Epidermal melanocyte (primary cell): ENCODE measurements around the gene HOXB8.

Source experiments
- DNase-seq: peaks from one replicate; pipeline ENCODE4 v3.0.0; 2011; ENCODE audit warnings: low spot score; ENCODE audit not compliant: insufficient read length

HOXB8 gene

DNA sequence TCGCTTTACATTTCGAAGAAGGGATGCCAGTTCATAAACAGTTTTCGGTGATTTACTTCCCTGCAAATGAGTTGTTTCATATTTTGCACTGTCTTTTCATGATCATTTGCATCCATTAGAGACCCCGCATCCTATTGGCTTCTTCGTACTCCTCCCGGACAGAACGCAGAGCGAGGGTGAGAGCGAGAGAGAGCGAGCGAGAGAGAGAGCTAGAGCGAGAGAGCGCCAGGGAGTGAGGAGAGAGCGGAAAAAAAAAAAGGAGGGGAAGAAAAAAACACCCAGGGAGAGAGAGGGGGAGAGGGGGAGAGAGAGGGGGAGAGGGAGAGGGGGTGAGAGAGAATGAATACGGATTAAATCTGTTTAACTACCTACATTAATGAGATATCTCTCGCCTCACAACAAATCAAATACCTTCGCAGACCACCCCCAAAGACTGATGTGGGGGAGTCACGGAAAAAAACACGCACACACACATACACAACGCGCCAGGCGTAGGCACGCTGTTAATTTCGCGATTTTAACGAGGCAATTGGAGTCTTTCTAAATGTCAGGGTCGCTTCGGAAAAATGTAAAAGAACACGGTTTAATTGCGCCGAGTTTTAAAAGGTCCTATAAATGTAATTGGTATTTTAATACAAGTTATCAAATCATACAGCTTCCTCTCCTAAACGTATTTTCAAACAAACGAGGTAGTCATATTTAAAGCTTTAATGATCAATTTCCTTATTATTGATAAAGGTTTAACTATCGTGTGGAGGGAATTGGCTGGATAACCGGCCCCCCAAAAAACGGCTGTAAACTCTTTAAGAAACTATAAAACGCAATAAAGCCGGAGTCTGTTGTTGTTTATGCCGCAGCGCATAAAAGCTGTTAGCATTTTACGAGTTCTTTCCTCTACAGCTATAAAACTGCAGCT lies at the start of gene HOXB8:
TSS of gene HOXB8 (minus strand) at position 246 of the 916 bp plus-strand sequence. CDS start 588 bp downstream, outside the sequence.
- DNase-seq: no peak

DNA sequence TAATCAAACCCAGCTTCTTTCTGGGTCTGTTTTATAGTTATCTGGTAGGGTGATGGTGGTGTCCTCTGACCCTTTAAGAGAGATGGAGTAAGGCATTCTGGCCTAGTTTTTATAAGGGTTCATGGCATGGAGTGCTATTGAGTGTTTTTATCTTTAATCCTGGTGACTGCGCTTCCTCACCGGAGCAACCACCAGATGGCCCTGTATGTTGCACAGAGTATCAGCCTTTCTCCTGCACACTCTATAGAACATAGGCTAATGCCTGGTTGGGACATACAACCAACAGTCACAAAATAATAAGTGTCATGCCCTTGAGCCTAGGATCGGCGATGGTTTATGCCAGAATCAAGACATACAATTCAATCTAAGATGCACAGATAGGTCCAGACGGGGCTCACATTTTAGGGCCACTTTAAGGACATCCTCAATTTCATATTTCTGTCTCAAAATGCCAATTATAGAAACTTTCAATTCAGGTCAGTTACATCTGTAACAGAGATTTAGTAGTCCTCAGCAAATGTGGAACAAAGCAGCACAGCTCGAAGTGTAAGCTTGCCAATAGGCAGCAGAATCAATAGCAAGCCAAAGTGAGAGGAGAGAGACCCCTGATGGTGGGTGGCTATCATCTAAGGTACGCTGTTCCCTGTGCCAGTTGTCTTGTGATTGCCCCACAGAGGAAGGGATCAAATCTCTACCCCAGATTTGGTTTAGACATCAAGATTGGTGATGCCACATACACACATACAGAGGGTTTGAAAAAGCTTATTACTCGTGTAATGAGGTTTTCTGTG lies 48.2 kb upstream of the HOXB8 start:
- DNase-seq: no peak

DNA sequence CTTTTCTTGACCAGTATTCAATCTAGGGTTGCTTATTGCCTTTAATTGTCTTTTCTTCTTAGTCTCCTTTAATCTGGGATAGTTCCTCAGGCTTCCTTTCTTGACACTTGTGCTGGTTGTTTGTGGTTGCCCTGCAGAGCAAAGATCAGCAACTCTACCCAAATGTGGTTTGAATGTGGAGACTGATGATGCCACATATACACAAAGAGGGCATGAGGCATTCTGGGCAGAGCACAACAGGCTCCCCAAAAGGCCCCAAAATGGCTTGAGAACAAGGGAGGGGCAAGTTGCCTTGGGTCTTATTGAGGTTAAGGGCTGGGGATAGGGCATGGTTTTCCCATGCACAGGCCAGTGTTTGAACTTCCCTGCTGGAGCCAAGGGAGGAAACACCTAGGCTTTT lies 40.8 kb upstream of the HOXB8 start:
- DNase-seq: no peak

DNA sequence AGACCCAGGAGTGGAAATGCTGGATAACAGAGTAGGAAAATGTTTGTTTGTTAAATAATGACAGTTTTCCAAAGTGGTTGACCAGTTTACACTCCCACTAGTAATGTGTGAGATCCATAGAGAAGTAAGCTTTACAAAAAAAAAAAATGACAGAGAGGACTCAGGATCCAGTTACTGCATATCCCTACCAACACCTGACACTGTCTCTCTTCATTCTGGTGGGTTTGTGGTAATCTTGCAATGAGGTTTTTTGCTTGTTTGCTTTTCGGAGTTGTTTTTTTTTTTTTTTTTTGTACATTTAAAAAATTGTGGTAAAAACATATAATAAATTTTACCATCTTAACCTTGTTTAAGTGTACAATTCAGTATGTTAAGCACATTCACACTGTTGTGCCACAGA lies 34.6 kb upstream of the HOXB8 start:
- no peak for DNase-seq

DNA sequence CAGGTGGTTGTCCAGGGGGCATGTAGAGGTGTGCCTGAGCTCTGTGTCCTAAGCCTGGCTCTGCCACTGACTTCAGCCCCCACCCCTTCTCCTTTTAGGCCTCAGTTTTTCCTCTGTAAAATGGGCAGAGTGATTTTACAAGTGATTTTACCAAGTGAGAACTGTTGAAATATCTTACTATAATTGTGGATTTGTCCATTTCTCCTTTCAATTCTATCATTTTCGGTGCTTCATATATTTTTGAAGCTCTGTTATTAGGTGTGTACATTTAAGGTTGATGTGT lies 32.8 kb upstream of the HOXB8 start:
- no peak for DNase-seq

DNA sequence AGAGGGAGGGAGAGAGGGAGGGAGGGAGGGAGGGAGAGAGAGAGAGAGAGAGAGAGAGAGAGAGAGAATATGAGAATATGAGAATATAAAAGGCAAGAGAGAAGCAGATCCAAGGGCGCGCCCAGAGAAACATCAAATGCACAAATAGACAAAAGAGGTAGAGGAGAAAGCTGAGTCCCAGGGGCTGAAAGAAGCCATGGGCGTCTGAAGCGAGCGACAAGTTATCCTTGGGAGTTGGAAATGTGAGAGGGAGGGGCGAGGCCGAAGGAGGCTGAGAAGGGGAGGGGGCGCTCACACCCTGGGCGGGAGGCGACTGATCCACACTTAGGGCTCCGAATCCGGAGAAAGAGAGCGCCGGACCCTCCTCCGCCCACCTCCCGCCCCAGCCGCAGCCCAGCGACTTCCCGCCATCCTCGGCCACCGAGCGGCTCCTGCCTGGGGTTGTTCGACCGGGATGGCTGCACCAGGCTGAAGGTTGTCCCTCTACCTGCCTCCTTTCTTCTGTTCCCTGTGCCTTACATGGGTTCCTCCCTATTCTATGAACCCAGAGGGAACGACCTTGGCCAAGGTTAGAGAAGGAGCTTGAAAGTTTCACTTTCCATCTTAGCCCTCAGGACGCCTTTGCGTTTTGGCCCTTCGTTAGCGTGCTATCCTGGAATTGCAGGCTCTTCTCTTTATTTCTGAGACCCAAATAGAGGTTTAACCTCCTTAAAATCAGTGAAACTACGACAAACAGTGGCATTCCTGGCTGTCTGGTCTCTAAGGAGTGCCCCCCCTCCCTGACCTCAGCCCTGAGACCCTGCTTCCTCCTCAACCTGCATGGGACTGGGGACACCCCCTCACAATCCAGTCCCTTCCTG lies 32.2 kb upstream of the HOXB8 start:
- peak; percentile 19 for DNase-seq

DNA sequence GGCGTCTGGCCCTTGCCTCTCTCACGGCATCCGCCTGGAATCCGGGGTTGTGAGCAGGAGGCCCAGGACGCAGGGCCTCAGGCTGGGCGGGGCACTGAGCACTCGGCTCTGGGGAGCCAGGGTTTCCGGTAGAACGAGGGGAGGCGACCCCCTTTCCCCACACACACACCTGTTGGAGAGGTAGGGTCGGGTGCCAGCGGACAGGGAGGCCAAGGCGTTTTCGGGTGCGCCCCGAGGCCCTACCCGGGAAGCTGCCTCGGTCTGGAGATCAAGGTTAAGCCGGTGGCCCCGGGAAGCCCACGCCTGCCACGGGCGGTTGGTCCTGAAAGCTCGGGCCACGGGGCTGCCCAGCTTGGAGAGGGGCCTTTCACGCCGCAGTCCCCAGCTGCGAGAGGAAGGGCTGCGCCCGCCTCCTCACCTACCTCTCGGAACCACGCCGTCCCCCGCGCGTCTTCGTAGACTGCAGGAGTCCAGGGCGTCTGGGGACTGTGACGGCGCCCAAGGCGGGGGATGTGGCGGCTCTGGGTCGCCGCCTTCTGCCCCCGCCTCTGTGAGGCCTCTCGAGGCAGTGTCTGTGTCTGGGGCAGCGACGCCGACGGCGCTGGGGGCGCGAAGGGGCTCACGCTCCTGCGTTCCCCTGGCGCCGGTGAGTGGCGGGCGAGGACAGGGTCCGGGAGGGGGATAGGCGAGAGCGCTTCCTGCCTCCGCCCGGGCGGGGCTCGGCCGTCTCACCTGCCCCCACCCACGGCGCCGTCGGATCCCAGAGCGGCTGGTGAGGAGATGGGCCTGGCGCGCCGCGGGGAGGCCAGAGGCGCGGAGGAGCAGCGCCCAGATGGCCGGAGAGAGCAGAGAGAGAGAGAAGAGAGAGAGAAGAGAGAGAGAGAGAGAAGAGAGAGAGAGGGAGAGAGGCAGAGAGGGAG lies 31.4 kb upstream of the HOXB8 start:
- DNase-seq: peak; percentile 13

DNA sequence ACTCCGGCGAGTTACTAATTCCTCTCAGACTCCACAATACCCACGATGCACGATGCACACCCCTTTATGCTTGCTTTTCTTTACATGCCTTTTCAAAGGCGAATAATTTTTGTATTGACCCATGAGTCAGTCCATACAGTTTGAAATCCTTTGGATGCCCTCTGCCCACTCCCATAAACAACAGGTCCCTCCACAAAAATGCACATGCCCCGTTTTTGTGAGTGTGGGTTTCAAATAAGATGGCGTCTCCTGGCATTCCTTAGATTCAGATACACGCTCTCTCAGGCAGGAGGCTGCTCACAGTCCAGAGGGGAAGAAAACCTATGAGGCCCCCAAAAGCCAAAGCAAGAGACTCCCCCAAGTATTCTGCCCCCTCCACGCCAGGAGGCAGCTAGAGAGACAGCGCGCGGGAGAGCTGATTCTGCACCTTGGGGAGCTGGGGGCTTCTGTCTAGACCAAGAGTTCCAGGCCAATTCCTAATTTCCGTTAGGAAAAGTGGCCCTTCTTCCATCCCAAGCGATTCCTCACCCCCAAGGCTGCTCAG lies 30.6 kb upstream of the HOXB8 start:
- DNase-seq: peak; percentile 14

DNA sequence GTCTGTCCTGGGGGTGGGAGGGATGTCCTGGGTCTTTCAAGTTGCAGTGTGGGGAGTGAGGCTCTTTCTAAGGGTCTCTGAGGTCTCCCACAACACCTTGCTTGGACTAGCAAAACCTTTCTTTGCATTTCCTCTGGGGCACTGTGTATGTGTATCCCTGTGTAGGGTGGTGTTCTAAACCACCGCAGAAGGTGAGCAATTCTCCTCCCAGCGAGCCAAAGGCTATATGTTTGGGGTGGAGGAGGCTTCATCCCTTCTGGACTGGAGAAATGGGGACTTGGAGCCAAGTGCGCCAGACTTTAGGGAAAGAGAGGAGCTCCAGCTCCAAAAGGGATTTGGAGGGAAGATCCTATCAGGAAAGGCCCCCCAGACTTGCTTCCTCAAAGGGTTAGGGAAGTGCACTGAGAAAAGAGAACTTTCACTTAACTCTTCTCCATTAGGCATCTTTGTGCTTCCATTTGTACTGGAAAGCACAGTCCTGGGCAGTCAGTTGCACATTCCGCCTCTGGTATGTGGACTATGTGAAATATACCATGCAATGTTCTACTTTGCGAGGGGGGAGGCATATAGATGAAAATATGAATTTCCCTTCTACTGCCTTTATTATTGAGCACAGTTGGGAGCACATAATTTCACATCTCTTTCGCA lies 29.9 kb upstream of the HOXB8 start:
- peak; percentile 11 for DNase-seq

DNA sequence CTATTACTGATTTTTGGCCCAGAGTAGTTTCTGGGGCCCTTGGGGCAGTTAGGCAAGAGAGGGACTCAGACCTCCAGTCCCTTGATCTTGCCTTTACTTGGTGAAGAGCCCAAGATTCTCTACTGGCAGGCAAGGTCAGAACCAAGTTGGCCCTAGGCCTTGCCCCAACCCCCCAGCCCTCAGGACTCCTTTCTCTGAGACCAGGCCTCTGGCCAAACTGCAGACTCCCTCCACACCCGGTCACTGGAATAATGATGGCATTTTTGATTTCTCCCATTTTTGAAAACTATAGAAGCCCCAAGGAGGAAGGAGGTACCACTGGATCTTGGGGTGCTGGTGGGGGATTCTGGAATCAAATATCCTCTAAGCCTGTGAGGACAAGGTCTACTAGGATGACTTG lies 29.1 kb upstream of the HOXB8 start:
- DNase-seq: no peak

DNA sequence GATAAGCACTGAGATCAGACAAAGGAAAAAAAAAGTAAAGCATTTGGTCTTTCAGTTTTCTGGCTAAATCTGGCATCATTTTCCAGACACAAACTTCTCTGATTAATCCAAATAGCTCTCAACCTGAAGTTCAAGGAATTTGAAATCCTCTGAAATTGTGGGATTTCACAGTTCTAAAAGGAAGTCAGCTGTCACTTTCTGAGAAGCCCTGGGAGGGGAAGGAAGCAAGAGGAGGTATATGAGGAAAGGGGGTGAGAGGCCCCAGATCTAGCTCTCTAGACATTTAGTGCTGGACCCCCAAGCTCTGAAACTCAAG lies 28.6 kb upstream of the HOXB8 start:
- DNase-seq: no peak

DNA sequence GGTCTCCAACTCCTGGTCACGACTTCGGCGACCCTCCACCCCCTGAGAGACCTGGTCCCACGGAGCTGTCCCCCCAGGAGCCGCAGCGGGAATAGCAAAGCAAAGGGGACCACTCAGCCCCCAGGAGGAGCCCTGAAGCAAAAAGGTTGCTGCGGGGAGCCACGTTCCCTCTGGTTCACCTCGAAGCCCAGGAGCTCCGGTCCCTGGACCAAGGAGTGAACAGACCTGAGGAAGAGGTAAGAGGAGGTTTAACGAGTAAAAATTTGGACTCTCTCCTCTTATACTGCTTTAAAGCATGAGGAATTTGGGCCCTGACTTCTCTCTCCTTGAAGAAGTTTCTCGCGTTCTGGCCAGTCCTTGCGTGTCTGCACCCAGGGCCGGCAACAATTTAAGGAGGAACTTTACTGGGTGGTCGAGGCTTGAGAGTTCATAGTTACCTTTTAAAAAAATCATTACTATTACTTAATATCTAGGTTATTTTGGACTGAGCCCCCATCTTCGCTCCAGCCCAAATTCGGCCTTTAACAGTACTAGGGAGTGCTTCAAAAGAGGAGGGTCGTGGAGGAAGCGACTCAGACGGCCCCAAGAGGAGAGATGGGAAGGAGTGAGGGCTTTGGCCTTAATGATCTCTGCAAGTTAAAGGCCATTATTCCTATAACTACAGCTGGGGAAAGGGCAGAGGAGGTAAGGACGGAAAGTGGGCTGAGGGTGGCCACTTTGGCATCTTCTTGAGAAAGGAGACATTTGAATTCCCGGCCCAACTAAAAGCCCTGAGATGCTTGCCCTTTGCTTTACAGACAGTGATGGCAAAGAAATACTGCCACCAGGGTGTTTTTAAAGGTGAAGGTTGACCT lies 28.0 kb upstream of the HOXB8 start:
- DNase-seq: no peak

DNA sequence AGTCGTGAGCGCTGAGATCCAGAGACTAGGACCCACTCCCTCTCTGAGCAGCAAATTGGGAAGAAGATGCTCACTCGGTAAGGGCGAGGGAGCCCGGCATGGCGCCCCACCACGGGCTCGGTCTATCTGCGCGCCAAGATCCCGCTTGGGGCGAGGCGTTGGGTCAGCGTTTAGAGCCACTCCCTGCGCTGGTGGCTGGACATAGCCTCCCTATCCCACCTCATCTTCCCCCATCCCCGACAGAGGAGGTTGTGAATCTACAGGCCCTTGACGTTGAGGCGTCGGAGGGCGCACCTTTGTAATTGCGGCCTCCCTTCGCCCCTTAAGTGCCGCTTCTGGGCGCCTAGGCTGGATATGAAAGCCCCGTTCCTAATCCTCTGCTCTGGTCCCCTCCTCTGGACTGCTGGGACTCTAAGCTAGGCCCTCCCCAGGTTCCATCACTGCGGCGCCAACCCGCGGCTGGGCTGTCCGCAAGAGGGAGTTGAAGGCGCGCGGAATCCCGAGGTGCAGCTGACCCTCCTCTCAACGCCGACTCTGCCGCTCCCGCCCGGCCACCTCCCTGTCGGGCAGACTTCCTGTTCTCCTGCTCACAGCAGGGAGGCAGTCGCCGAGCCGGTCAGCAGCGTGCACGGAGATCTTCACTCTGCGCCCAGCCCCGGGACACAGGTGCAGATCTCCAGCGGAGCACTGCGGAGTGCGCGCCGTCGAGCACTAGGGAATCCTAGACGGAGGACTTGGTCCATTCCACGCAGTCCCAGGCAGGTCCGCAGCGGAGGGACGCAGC lies 27.2 kb upstream of the HOXB8 start:
- DNase-seq: no peak

DNA sequence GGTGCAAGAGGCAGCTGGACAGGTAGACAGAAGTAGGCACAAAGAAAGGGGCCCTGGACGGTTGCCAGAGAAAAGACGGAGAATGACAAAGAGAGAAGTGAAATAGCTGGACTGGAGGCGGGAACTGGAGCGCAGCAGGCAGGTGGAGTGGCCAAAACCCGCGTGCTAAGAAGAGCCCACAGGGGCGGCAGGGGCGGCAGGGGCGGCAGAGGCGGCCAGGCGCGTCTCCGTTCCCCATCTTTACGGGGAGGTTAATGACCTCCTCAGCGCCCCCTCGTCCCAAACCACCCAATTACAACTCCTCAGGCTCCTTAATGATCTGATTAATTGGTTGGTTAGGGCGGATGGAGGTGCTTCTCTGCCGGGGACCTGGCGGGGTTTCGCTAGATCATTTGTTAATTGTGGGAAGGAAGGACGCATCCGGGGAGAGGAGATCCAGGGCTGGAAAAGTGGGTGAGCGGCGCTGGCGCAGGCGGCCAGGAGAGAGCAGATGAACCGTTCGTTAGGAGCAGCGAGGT lies 26.5 kb upstream of the HOXB8 start:
- no peak for DNase-seq

DNA sequence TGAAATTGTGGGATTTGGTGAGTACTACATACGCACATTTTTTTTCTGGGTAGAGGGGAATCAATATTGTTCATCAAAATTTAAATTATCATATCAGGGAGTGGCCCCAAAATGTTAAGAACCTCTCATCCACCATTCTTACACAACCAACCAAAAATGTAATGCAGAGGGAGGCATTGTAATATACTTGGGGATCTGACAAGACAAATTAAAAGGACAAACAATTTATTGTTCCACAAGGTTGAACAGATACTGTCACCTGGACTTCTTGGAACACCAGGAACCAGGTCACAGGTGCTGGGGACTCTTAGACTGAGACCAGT lies 25.7 kb upstream of the HOXB8 start:
- DNase-seq: no peak

DNA sequence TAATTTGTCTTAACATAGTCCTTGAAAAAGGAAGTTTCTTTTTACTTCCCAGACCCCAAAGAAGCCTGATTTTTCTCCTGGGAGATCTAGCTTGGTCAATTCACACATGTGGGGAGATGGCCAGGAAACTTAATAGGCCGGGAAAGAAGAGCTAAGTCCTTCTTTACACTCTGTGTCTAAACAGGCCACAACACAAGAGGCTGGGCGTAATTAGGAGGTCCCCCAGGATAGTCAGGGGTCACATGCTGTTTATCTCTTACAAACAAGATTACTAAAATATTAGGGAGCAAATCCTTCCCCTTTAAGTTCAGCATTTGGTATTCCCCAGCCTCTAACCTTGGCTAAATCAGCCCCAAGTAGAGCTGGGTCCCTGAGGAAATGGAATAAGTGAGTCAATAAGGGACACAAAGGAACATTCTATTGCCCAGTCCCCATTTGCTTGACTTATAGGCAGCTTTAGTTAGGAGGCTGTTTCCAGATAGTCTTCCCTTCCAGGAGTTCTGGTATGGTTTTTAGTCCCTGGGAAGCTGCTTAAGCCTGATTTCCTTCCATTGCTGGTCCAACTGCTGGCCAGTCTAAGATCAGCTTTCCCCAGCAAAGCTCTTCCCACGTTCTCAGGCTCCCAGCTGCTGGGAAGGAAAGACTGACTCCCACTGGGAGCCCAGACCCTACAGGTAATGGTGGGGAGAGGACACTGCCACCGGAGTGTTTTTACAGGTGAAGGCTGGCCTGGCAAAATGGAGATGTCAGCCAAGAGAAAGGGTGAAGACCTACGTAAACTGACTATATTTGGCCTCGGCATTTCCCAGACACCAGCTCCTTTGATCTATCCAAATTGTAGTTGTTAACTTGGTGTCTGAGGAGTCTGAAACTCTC lies 25.1 kb upstream of the HOXB8 start:
- no peak for DNase-seq

DNA sequence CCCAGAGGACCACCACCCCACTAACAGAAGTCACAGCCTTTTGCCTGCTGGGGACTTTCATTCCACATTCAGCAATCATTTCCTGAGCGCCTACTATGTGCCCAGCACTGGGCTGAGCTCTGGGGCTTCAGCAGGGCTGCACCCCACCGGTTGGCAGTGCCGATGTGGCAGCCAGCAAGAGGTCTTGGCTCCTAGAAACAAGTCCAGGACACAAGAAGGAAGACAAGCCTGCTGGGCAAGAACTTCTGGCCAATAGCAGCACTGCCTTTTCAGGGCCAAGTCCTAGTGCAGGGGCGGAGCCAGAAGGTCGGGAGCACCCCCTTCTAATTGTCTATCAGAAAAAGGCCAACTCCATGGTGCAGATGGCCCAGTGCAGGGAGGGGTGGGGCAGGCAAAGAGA lies 24.0 kb upstream of the HOXB8 start:
- DNase-seq: no peak
